K562 (cell line): Measurements from ENCODE around the gene SRM. TPM values are rescaled to one million over a fixed set of nuclear protein-coding genes. Genes with fewer than 3 reads are reported as not detected.

Experiments
- ARID1B ChIP-seq: fragments of 450-650 bp; IDR thresholded peaks from 2 replicates; pipeline ENCODE4 v1.6.1; 2016; ENCODE audit warnings: antibody characterized with exemption, mild to moderate bottlenecking, inconsistent platforms
- EP400 ChIP-seq: fragments of 450-650 bp; IDR thresholded peaks from 2 replicates; pipeline ENCODE4 v1.6.1; 2017; ENCODE audit warnings: antibody characterized with exemption, mild to moderate bottlenecking, moderate library complexity
- RBM25 ChIP-seq: fragments of 200-400 bp; formaldehyde crosslinking; IDR thresholded peaks from 2 replicates; pipeline ENCODE4 v1.6.1; 2018; ENCODE audit warnings: low read length, low read depth, moderate library complexity; ENCODE audit not compliant: severe bottlenecking
- TCF3 ChIP-seq: sonication (generic); formaldehyde crosslinking; IDR thresholded peaks from 2 replicates; pipeline ENCODE4 v1.4.0; 2020; ENCODE audit warnings: mild to moderate bottlenecking, missing genetic modification reagents
- TEAD4 ChIP-seq, 2 experiments: sonication (generic) in 1 of 2; formaldehyde crosslinking in 1 of 2; IDR thresholded peaks; 2 replicates each; pipeline versions ENCODE4 v1.6.1 to v1.8.0; 2012 to 2022; ENCODE audit warnings: borderline replicate concordance in 1 of 2, inconsistent platforms in 1 of 2, low read length in 1 of 2, mild to moderate bottlenecking in 1 of 2, missing genetic modification reagents in 1 of 2
- ZFP30 ChIP-seq: fragments of 250-450 bp; sonication (Bioruptor Pico); IDR thresholded peaks from 2 replicates; pipeline ENCODE4 v1.8.0; 2022; ENCODE audit warnings: moderate library complexity, mild to moderate bottlenecking, inconsistent platforms, borderline replicate concordance
- polyA plus RNA-seq, 8 experiments: library from polyadenylated mRNA; depleted of rRNA in 4 of 8; stranded (reverse) in 5 of 8; unstranded in 3 of 8; fragments of >200 nt; fragmentation: Nextera tagmentation in 2 of 8; fragmentation: Illumina TruSeq in 1 of 8; extraction: Ambion mirVana in 2 of 8; extraction: Trizol in 1 of 8; gene quantifications; 2 replicates each; pipeline versions ENCODE4 v1.2.1 to v1.2.3, GENCODE V29; 2011 to 2014; ENCODE audit warnings: inconsistent platforms in 1 of 8, missing spikeins in 1 of 8
- total RNA-seq, 7 experiments: library from RNA; depleted of rRNA in 6 of 7; stranded (reverse); fragments of >200 nt in 6 of 7; fragmentation: Illumina TruSeq in 2 of 7; extraction: Trizol in 2 of 7; gene quantifications; 2 replicates each; pipeline versions ENCODE4 v1.2.1 to v1.2.3, GENCODE V29; 2011 to 2021; ENCODE audit warnings: low replicate concordance in 1 of 7
- TF ChIP-seq, protein P1 (sequence below): fragments of 450-650 bp; IDR thresholded peaks from 2 replicates; pipeline ENCODE4 v1.6.1; 2016; ENCODE audit warnings: mild to moderate bottlenecking, moderate library complexity
- TF ChIP-seq, protein P2 (sequence below): sonication (generic); formaldehyde crosslinking; IDR thresholded peaks from 2 replicates; pipeline ENCODE4 v1.4.0; 2020; ENCODE audit warnings: mild to moderate bottlenecking, missing genetic modification reagents
- TF ChIP-seq, protein P3 (sequence below): fragments of 450-650 bp; formaldehyde crosslinking; IDR thresholded peaks from 2 replicates; pipeline ENCODE4 v1.4.0; 2022; ENCODE audit warnings: mild to moderate bottlenecking, moderate library complexity

SRM gene
- total and polyA plus RNA-seq, 9 of the 15 experiments (the other 6 are each of a cell fraction or from before 2014, with no cell fraction given), result 23.9 to 373 (median 82.5) TPM

DNA sequence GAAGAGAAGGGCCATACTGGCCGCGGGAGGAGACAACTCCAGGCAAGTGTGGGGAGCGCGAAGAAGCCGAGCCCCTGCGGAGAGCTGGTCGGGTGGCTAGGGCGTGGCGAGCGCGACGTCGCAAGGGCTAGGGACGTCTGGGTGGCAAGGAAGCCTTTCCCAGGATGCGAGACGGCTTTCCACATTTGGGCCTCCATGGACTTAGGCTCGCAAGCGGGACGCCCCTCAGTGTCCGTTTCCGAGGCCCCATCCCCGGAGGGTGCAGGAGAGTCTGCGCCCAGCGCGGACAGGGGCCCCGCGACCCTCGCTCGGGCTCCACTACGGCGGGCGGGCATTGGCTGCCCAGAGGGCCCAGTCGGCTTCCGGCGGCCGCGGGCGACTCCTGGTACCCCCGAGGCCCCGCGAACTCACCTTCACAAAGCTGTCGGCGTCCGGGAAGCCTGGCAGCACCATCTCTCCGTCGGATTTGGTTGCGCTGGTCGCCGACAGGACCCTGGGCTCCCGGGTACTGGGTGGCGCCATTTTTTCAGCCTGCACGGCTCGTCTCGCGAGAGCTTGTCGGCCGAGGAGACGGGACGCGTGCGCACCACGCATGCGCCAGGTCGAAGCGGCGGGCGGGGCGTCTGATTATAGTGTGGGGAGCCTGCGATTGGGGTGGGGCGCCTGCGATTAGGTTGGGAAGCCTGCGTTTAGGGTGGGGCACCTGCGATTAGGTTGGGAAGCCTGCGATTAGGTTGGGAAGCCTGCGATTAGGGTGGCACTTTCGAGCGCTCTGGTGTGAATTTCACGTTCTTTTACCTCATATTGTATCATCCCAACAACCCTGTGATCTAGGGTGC, 39.7 kb upstream of the SRM start, which contains the start of gene EXOSC10 (continued):
- TF ChIP-seq, protein P1, sequence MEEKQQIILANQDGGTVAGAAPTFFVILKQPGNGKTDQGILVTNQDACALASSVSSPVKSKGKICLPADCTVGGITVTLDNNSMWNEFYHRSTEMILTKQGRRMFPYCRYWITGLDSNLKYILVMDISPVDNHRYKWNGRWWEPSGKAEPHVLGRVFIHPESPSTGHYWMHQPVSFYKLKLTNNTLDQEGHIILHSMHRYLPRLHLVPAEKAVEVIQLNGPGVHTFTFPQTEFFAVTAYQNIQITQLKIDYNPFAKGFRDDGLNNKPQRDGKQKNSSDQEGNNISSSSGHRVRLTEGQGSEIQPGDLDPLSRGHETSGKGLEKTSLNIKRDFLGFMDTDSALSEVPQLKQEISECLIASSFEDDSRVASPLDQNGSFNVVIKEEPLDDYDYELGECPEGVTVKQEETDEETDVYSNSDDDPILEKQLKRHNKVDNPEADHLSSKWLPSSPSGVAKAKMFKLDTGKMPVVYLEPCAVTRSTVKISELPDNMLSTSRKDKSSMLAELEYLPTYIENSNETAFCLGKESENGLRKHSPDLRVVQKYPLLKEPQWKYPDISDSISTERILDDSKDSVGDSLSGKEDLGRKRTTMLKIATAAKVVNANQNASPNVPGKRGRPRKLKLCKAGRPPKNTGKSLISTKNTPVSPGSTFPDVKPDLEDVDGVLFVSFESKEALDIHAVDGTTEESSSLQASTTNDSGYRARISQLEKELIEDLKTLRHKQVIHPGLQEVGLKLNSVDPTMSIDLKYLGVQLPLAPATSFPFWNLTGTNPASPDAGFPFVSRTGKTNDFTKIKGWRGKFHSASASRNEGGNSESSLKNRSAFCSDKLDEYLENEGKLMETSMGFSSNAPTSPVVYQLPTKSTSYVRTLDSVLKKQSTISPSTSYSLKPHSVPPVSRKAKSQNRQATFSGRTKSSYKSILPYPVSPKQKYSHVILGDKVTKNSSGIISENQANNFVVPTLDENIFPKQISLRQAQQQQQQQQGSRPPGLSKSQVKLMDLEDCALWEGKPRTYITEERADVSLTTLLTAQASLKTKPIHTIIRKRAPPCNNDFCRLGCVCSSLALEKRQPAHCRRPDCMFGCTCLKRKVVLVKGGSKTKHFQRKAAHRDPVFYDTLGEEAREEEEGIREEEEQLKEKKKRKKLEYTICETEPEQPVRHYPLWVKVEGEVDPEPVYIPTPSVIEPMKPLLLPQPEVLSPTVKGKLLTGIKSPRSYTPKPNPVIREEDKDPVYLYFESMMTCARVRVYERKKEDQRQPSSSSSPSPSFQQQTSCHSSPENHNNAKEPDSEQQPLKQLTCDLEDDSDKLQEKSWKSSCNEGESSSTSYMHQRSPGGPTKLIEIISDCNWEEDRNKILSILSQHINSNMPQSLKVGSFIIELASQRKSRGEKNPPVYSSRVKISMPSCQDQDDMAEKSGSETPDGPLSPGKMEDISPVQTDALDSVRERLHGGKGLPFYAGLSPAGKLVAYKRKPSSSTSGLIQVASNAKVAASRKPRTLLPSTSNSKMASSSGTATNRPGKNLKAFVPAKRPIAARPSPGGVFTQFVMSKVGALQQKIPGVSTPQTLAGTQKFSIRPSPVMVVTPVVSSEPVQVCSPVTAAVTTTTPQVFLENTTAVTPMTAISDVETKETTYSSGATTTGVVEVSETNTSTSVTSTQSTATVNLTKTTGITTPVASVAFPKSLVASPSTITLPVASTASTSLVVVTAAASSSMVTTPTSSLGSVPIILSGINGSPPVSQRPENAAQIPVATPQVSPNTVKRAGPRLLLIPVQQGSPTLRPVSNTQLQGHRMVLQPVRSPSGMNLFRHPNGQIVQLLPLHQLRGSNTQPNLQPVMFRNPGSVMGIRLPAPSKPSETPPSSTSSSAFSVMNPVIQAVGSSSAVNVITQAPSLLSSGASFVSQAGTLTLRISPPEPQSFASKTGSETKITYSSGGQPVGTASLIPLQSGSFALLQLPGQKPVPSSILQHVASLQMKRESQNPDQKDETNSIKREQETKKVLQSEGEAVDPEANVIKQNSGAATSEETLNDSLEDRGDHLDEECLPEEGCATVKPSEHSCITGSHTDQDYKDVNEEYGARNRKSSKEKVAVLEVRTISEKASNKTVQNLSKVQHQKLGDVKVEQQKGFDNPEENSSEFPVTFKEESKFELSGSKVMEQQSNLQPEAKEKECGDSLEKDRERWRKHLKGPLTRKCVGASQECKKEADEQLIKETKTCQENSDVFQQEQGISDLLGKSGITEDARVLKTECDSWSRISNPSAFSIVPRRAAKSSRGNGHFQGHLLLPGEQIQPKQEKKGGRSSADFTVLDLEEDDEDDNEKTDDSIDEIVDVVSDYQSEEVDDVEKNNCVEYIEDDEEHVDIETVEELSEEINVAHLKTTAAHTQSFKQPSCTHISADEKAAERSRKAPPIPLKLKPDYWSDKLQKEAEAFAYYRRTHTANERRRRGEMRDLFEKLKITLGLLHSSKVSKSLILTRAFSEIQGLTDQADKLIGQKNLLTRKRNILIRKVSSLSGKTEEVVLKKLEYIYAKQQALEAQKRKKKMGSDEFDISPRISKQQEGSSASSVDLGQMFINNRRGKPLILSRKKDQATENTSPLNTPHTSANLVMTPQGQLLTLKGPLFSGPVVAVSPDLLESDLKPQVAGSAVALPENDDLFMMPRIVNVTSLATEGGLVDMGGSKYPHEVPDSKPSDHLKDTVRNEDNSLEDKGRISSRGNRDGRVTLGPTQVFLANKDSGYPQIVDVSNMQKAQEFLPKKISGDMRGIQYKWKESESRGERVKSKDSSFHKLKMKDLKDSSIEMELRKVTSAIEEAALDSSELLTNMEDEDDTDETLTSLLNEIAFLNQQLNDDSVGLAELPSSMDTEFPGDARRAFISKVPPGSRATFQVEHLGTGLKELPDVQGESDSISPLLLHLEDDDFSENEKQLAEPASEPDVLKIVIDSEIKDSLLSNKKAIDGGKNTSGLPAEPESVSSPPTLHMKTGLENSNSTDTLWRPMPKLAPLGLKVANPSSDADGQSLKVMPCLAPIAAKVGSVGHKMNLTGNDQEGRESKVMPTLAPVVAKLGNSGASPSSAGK, result peak; percentile 84
- no peak; the same call in 1 of the 2 replicates for TF ChIP-seq TEAD4 (IDR thresholded peaks at IDR 0.05; ENCODE audit: low read length)
- TF ChIP-seq TEAD4 (CRISPR knock-in tag; IDR thresholded peaks at IDR 0.05; ENCODE audit: borderline replicate concordance), result no peak
- TF ChIP-seq ARID1B, result peak; percentile 59
- no peak for TF ChIP-seq ZFP30
- TF ChIP-seq TCF3, result peak; percentile 13; the same call in 1 of the 2 replicates
- peak; percentile 77 for TF ChIP-seq EP400
- TF ChIP-seq RBM25, result peak; percentile 47
- TF ChIP-seq, protein P2, sequence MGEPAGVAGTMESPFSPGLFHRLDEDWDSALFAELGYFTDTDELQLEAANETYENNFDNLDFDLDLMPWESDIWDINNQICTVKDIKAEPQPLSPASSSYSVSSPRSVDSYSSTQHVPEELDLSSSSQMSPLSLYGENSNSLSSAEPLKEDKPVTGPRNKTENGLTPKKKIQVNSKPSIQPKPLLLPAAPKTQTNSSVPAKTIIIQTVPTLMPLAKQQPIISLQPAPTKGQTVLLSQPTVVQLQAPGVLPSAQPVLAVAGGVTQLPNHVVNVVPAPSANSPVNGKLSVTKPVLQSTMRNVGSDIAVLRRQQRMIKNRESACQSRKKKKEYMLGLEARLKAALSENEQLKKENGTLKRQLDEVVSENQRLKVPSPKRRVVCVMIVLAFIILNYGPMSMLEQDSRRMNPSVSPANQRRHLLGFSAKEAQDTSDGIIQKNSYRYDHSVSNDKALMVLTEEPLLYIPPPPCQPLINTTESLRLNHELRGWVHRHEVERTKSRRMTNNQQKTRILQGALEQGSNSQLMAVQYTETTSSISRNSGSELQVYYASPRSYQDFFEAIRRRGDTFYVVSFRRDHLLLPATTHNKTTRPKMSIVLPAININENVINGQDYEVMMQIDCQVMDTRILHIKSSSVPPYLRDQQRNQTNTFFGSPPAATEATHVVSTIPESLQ (CRISPR knock-in tag), result 0 out of 2 replicates have a peak, but pooled peaks have one; percentile 85
- TF ChIP-seq, protein P3, sequence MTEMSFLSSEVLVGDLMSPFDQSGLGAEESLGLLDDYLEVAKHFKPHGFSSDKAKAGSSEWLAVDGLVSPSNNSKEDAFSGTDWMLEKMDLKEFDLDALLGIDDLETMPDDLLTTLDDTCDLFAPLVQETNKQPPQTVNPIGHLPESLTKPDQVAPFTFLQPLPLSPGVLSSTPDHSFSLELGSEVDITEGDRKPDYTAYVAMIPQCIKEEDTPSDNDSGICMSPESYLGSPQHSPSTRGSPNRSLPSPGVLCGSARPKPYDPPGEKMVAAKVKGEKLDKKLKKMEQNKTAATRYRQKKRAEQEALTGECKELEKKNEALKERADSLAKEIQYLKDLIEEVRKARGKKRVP (CRISPR knock-in tag), result no peak
